EL (cell line): ENCODE results near the gene FOXP1.

Experiments
- DNase-seq: peaks from one replicate; pipeline ENCODE4 v3.0.0-alpha.2; 2016

The FOXP1 gene

GRCh38 chr3:71503525-71504249 is 79.8 kb downstream of the FOXP1 start:
- DNase-seq: peak; percentile 75

GRCh38 chr3:71502066-71502625 is 81.4 kb downstream of the FOXP1 start:
- DNase-seq: no peak

GRCh38 chr3:71500696-71501095 is 82.8 kb downstream of the FOXP1 start:
- DNase-seq: no peak

DNA sequence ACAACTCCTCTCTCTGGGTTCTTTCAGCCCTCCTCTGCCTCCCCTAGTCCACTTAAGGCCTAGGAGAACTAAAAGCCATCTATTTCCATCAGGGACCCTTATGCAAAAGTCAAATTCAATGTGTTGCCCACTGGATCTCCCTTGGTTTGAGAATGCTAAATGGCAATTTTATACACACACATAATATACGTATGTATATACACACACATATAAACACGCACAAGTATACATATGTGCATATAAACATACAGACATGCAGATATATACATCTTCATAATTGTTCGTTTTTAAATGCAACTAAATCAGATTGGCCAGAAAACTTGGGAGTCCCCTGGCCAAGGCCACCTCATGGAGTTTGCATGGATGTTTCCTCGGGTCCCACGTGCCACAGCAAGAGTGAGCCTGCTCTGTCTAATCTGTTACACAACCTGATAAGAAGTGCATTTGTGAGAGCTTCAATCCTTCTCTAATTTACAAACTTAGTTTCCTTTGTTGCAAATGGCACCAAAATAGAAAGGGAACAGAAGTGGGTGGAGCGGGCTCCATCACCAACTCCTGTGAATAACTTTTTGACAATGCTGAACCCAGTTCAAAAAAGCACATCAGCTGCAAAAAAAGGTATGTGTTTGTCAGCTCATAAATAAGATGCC is 84.2 kb downstream of the FOXP1 start:
- no peak for DNase-seq

DNA sequence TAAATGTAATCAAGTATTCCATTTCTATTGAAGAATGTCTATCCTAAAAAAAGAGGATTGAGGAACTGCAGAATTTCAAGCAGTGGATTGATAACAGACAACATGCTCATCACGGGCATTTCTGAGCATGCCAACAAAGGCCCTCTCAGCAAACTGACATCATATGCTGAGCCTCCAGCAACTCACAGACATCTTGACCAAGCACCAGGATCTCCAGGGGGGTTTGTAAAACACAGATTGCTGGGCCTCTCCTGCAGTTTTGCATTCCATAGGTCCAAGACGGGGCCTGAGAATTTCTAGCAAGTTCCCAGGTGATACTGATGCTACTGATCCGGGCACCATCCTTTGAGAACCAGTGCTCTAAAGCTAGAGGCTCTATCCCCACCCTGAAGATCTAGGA is 85.0 kb downstream of the FOXP1 start:
- DNase-seq: no peak

DNA sequence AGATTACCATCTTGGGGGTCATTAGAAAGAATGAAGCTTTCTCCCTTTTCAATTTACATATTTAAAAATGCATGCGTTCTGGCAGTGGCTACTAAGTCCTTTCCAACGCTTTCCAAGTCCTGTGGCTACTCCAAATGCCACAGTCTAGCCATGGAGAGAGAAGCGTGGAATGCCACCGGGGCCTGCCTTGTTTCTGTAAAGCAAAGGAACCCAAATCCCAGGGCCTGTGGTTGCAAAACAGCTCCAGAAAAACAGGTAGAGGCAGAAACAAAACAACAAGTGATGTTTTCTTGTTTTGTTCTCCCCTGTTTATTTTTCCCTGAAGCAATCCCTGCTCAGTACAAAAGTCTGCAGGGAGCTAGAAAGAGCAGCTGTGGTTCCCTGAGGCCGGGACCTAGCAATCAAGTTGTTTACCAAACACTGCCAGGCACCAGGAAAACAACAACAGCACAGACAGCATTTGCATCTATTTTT is 85.5 kb downstream of the FOXP1 start:
- no peak for DNase-seq

- no peak for DNase-seq
Measured at GRCh38 chr3:71497367-71497897, 86.1 kb downstream of the FOXP1 start.

DNA sequence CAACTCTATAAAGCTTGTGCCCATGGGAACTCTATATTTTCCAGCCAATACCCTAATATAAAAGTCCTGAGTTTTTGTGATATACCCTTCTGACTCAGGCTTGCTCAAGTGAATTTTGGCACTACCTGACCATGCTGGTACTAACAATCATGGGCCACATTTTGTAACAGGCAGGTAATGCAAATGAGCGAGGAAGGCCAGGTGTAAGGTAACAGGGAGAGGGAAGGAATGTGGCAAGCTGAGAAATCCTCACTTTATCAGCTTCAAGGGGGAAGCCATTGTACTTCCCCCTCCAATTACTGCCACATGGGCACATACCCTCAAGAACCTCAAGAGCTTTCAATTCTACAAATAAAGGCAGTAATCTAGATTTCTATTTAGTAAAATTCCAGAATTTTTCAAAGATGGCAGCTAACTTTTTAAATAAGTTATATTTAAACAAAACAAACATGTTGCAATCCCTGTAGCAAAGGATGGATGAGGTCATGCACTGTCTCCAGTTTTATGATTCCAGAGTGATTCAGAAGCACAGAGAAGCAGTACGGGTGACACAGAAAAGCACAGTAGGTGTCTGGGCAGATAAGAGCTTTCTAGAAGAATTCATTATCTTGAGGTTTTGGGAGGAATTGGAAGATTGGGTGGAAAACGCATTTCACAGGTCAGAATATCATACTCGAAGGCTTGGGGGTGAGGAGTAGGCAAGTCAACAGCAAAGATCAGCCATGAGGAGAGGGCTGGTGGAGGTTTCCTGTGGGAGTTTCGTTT is 87.6 kb downstream of the FOXP1 start:
- DNase-seq: peak; percentile 87

GRCh38 chr3:71494212-71494611 is 89.3 kb downstream of the FOXP1 start:
- no peak for DNase-seq

DNA sequence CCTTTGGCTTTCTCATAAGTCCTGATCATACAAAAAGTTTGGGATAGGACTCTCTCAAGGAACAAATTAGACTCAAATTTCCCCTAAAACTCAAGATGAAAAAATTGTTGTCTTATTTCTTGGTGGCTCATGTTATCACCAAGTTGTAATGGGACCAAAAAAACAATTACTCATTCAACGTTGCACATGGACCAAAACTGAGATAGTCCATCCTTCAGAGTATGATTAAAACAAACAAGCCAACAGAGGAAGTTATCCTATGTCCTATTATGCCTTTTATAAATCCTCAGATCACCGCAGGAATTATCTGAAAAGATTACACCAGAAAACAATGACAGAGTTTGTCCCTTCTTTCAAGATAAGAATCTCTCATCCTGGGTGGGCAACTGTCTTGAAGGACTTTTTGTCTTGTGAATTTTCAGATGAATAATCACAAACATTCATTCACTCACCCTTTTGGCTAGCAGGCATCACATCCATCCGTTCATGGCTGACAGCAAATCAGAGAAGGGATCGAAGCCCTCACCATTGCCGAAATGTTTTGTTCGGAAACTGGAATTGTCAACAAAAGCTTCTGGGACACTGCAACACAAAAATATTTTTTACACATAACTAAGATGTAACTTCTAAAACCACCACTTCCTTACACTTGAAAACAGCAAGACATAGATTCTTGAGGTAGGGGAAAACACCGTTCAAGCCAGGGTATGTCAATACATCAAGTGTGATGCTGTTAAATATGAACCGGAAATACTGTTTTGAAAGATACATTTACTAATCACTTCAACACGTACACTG is 90.4 kb downstream of the FOXP1 start:
- DNase-seq: no peak

- no peak for DNase-seq
Measured at GRCh38 chr3:71492566-71492965, 91.0 kb downstream of the FOXP1 start.

DNA sequence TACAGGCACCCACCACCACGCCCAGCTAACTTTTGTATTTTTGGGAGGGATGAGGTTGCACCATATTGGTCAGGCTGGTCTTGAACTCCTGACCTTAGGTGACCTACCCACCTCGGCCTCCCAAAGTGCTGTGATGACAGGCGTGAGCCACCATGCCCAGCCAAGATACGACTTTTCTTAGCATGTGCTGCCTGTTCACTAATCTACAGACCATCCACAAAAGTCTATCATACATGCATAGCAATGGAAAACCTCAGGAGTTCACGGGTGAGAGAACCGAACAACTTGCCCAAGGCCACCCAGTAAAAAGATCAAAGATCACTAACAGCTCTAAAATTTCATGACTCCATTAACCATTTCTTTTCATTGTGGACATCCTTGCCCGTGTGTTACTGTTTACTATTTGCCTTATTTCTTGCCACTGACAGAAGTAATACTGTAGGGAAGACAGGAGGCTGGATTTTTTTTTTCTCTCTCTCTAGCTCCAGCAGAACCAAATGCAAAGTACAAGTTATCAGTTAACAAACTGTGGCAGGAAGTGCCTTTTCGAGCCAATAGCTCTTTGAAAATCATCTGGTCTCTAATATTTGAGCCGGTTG is 92.3 kb downstream of the FOXP1 start:
- DNase-seq: no peak

GRCh38 chr3:71490692-71491091 is 92.8 kb downstream of the FOXP1 start:
- DNase-seq: no peak

DNA sequence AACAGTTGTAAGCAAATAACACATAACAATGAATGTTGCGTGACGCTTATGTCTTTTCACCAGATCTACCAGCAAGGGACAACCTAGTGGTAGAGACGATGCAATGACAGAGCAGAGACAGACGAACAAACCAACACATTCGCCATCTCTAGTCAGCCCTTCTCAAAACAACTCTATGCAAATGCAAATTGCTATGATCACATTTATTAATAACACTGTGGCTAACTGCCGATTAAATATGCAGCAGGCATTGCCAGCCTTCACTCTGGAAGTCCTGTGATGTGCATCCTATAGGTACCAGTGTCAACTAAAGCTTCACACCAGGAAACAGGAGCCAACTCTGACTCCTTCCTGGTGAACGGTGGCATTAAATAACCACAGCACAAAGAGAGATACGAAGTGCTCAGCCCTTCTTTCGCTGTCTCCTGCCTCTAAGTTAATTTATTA is 94.2 kb downstream of the FOXP1 start:
- no peak for DNase-seq

DNA sequence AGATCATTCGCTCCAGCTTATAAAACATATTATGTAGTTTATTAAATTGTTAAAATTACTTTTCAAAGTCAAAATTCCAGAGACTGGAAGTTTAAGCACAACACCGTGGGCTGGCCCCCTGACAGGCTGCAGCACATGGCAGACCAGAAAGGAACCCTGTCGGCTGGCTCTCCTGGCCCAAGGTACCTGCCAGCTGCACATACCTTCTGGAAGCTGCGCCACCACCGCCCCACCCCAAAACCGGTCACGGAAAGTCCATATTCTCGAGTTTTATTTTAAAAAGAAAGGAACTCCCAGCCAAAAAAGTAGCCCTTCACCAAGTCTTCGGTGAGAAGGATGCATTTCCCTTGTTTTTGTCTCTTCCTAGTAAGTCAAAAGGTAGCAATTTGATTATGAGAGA is 94.6 kb downstream of the FOXP1 start:
- DNase-seq: no peak

- DNase-seq: no peak
Measured at GRCh38 chr3:71488391-71488809, 95.1 kb downstream of the FOXP1 start.

DNA sequence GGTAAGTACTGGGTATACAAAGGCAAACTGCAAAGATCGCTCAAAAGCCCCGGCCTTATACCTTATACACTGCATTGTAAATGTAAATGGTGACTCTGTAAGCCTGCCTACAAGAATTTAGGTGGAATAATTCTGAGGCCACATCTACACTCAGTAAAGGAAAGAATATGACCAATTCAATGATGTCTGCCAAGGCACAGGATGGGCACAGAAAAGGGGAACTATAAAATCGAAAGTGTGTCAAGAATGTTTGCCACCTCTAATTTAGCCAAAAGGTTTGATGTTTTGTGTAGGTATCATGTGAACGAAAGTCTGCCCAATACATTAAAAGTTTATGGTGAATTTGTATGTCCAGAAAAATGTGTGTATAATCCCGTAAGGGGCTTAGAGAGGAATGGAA is 96.1 kb downstream of the FOXP1 start:
- no peak for DNase-seq

DNA sequence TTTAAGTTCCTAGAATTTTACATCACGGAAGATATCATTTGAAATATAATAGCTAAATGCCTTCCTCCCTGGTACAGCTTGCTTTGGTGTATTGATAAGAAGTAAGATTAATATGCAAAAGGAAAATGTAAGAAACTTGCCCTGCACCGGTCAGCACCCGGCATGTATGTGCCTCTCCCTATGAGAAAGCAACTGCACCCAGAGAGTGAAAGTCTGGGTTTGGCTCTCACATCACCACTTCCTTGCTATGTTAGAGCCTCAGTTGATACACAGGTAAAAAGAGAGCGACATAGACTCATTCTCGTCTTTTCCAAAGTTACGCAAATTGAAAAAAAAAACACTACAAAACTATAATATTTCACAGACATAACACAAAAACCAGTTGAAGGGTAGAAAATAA is 96.7 kb downstream of the FOXP1 start:
- DNase-seq: no peak

- DNase-seq: no peak
Measured at GRCh38 chr3:71485896-71486295, 97.6 kb downstream of the FOXP1 start.

DNA sequence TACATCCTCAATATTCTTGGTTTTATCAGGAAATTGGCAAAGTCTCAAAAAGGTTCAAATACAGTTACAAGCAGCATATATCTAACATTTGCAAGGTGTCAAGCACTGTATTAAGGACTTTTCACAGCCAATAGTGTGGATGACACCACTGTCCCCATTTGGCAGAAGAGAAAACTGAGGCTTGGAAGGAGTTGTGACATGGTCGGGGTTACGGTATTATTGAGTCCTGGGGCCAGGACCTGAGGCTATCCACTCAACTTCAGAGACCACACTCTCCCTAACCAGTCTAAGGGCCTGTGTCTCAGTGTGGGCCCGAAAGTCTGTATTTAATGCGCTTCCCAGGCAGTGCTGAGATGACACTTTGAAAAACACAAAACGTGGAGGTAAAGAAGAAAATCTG is 99.1 kb downstream of the FOXP1 start:
- no peak for DNase-seq

DNA sequence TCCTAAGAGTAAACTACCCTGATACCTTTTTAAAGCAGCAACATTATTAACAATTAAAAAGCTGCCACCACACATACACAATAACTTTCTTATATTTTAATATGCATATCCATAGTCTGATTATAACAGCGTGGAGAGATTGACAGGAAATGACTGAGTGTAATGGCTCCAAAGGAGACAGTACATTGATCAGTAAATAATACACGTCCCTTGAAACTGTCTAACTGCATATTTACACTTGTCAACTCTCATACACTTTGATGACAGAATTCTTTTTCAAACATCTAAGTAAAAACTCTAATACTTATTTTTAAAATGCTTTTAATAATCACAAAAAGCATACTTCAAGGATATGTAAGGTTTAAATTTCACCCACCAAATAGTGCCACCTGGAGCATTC is 99.5 kb downstream of the FOXP1 start:
- DNase-seq: no peak

DNA sequence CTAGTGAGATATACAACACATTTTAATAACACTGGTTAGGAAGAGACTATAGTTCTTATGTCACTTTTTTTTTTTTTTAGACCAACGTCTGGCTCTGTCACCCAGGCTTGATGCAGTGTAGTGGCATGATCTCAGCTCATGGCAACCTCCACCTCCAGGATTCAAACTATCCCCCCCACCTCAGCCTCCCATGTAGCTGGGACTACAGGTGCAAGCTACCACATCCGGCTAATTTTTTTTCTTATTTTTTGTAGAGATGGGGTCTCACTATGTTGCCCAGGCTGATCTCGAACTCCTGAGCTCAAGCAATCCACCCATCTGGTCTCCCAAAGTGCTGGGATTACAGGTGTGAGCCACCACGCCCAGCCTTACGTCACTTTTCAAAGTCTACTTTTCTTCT is 100.8 kb downstream of the FOXP1 start:
- DNase-seq: no peak
